Measurements from ENCODE around the gene ZNF217. TPM values are rescaled to one million over a fixed set of nuclear protein-coding genes. Genes with fewer than 3 reads are reported as not detected.

The ZNF217 gene
- total and polyA plus RNA-seq, 2 donors (not counting 1 experiment from before 2014, with no cell fraction given) = 15.5 to 92.6 TPM

DNA sequence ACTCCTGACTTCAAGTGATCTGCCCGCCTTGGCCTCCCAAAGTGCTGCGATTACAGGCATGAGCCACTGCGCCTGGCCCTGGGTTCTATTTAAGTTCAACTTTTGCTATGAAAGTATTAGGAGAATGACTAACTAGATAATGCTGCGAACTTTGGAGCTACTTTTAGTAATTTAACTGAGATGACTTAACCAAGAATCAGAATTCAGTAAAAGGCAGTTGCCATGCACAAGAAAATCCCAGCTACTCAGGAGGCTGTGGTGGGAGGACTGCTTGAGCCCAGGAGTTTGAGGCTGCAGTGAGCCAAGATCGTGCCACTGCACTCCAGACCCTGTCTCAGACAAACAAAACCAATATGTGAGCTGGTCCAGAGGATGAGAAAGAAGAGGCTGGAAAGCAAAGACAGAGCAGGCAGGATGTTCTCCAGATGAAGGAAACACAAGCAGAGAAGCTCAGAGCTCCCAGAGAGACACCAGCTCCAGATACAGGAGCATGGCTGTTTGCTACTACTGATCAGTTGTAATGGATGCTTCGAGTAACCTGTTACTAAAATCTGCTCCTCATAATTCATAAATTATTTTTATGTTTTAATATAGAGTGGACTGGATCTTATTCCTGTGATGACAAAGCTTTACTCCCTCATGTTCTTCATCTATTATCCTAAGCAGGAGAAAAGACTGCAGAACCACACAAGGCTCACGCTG is 23.9 kb downstream of the ZNF217 start:
- DNase-seq (no peak), ATAC-seq (ENCODE audit: low read depth) (no peak)
- Mint-ChIP-seq H3K4me3 (no peak overlapping the region), H3K27ac (peak overlapping the region; percentile 67), H3K4me1 (peaks cover 23% of the 10 kb centered on the region), H3K9me3 (ENCODE audit: insufficient read depth) (no peaks in the 10 kb centered on the region), H3K27me3 (no peaks in the 10 kb centered on the region)
- ChIA-PET CTCF (interaction anchor here (1.1 to 2.1 kb wide), 4 partner anchors 10 to 1258 kb away, joined by 3 to 6 read pairs (median 4); no protein-coding TSS in a partner anchor), POLR2A (no interaction called here)
- Histone ChIP-seq H3K27me3 (replicated peaks in 1 of 4; ENCODE audit: control extremely low read depth in 1 of 4, control insufficient read depth in 3 of 4, insufficient read depth in 4 of 4, low read length in 3 of 4) (no peaks in the 10 kb centered on the region), H3K36me3 (replicated peaks in 1 of 2; ENCODE audit: control extremely low read depth in 1 of 2, control insufficient read depth in 1 of 2, extremely low read depth in 1 of 2, insufficient read depth in 2 of 2, low read length in 1 of 2) (peaks cover 14 to 83% of the 10 kb centered on the region in 2 experiments), H3K4me2 (replicated peaks; ENCODE audit: low read depth, low read length, poor library complexity, severe bottlenecking) (no peak overlapping the region), H3K79me2 (ENCODE audit: control insufficient read depth, insufficient read depth, low read length) (peaks cover 76% of the 10 kb centered on the region), H3K4me3 (ENCODE audit: control extremely low read depth in 1 of 5, extremely low read depth in 1 of 5, insufficient read depth in 1 of 5, low read depth in 2 of 5, low read length in 4 of 5) (no peak overlapping the region), H4K20me1 (ENCODE audit: control insufficient read depth, insufficient read depth, low read length, poor library complexity, severe bottlenecking) (peaks cover 47% of the 10 kb centered on the region), H3K27ac (ENCODE audit: low read length in 2 of 2) (peak overlapping the region in 1 of 2 donors; percentile 32), H3K4me1 (ENCODE audit: control insufficient read depth in 2 of 2, insufficient read depth in 2 of 2, low read length in 2 of 2) (peaks cover 3 to 8% of the 10 kb centered on the region in 2 donors), H2AFZ (ENCODE audit: insufficient read depth, low read depth, low read length, poor library complexity, severe bottlenecking) (no peak overlapping the region), H3K9ac (ENCODE audit: low read length) (no peak overlapping the region), H3K9me3 (ENCODE audit: control extremely low read depth in 1 of 3, control insufficient read depth in 2 of 3, insufficient read depth in 1 of 3, low read length in 2 of 3) (no peaks in the 10 kb centered on the region)
- intact Hi-C loops (cut with micrococcal nuclease) = loop anchor here (10.0 kb wide), 2 partner anchors 155 to 635 kb away; partner anchors contain the start of gene PFDN4
- 92% methylated on average over 4 of the region's 7 CpGs for WGBS (ENCODE audit: insufficient coverage)
- no peak for TF ChIP-seq EZH2 (IDR thresholded peaks at IDR 0.05; ENCODE audit: borderline replicate concordance, insufficient read depth, low read depth, low read length, poor library complexity, severe bottlenecking)
- TF ChIP-seq CTCF (IDR thresholded peaks at IDR 0.05) = no peak

DNA sequence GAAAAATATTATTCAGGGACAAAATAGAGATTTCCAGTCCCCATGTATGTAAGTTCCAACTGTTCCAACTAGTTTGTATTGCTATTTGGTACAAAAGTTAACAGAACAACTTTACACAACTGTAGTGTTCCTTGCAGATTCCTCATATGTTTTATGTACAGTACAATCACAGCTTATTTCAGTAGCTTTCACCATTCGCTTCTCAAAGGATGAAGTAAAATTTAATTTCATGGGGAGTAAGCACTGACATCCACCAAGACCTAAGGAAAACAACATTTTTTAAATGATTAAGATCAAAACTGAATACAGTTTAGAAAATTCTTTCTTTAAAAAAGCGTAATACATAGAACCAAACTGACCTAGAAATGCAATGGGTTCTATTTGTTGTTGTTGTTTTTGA is 24.6 kb downstream of the ZNF217 start:
- intact Hi-C loops (cut with micrococcal nuclease) = no loop called here
- Histone ChIP-seq H3K9me3 (ENCODE audit: control extremely low read depth in 1 of 3, control insufficient read depth in 2 of 3, insufficient read depth in 1 of 3, low read length in 2 of 3) (no peaks in the 10 kb centered on the region), H3K36me3 (replicated peaks in 1 of 2; ENCODE audit: control extremely low read depth in 1 of 2, control insufficient read depth in 1 of 2, extremely low read depth in 1 of 2, insufficient read depth in 2 of 2, low read length in 1 of 2) (peaks cover 14 to 76% of the 10 kb centered on the region in 2 experiments), H3K4me3 (ENCODE audit: control extremely low read depth in 1 of 5, extremely low read depth in 1 of 5, insufficient read depth in 1 of 5, low read depth in 2 of 5, low read length in 4 of 5) (no peak overlapping the region), H3K4me2 (replicated peaks; ENCODE audit: low read depth, low read length, poor library complexity, severe bottlenecking) (no peak overlapping the region), H3K79me2 (ENCODE audit: control insufficient read depth, insufficient read depth, low read length) (peaks cover 68% of the 10 kb centered on the region), H3K9ac (ENCODE audit: low read length) (no peak overlapping the region), H4K20me1 (ENCODE audit: control insufficient read depth, insufficient read depth, low read length, poor library complexity, severe bottlenecking) (peaks cover 40% of the 10 kb centered on the region), H3K27ac (ENCODE audit: low read length in 2 of 2) (peak overlapping the region in 1 of 2 donors; percentile 14), H3K4me1 (ENCODE audit: control insufficient read depth in 2 of 2, insufficient read depth in 2 of 2, low read length in 2 of 2) (peaks cover 3 to 6% of the 10 kb centered on the region in 2 donors), H3K27me3 (replicated peaks in 1 of 4; ENCODE audit: control extremely low read depth in 1 of 4, control insufficient read depth in 3 of 4, insufficient read depth in 4 of 4, low read length in 3 of 4) (no peaks in the 10 kb centered on the region), H2AFZ (ENCODE audit: insufficient read depth, low read depth, low read length, poor library complexity, severe bottlenecking) (no peak overlapping the region)
- POLR2A ChIA-PET = no interaction called here
- CTCF ChIA-PET = interaction anchor here (1.1 to 2.1 kb wide), 4 partner anchors 11 to 1257 kb away, joined by 3 to 6 read pairs (median 4); no protein-coding TSS in a partner anchor
- TF ChIP-seq CTCF (IDR thresholded peaks at IDR 0.05) = no peak
- no peak for TF ChIP-seq EZH2 (IDR thresholded peaks at IDR 0.05; ENCODE audit: borderline replicate concordance, insufficient read depth, low read depth, low read length, poor library complexity, severe bottlenecking)
- H3K27ac Mint-ChIP-seq = no peak overlapping the region
- H3K9me3 Mint-ChIP-seq (ENCODE audit: insufficient read depth) = no peaks in the 10 kb centered on the region
- ATAC-seq (ENCODE audit: low read depth) (no peak), DNase-seq (no peak)
- WGBS (ENCODE audit: insufficient coverage) = no CpG with 5 or more reads among the region's 2 CpGs
- no peaks in the 10 kb centered on the region for H3K27me3 Mint-ChIP-seq
- H3K4me3 Mint-ChIP-seq = no peak overlapping the region
- peaks cover 21% of the 10 kb centered on the region for H3K4me1 Mint-ChIP-seq

All from B cell (primary cell).